IgD-negative memory B cell (primary cell): ENCODE results near the gene FSHB. TPM values are rescaled to one million over a fixed set of nuclear protein-coding genes. Genes with fewer than 3 reads are reported as not detected.
"Not testable (repeated sequence)": the region's sequence is repeated elsewhere in the genome, so short reads cannot be mapped to it uniquely, and the experiment has no call there.

Experiments used
- H3K27ac Mint-ChIP-seq, 3 donors: one replicate each; pipeline ENCODE4 v1.8.0; 2020 to 2022; ENCODE audit warnings: mild to moderate bottlenecking in 3 of 3, mixed read lengths in 3 of 3, moderate library complexity in 1 of 3
- H3K27me3 Mint-ChIP-seq: one replicate; pipeline ENCODE4 v1.8.0; 2021; ENCODE audit warnings: mixed read lengths
- H3K36me3 Mint-ChIP-seq: one replicate; pipeline ENCODE4 v1.8.0; 2020; ENCODE audit warnings: mild to moderate bottlenecking, mixed read lengths
- H3K4me1 Mint-ChIP-seq, 3 donors: one replicate each; pipeline ENCODE4 v1.8.0; 2020 to 2022; ENCODE audit warnings: mixed read lengths in 3 of 3, mild to moderate bottlenecking in 1 of 3
- H3K4me3 Mint-ChIP-seq, 4 donors: one replicate each; pipeline ENCODE4 v1.8.0; 2020 to 2022; ENCODE audit warnings: mild to moderate bottlenecking in 4 of 4, mixed read lengths in 4 of 4, moderate library complexity in 3 of 4
- H3K9me3 Mint-ChIP-seq, 3 donors: one replicate each; pipeline ENCODE4 v1.8.0; 2020 to 2021; ENCODE audit warnings: mixed read lengths in 3 of 3, mild to moderate bottlenecking in 1 of 3
- polyA plus RNA-seq: library from polyadenylated mRNA; unstranded; fragments of 300-500 nt; fragmentation: Illumina TruSeq; gene quantifications from one replicate; pipeline ENCODE4 v1.2.3, GENCODE V29; 2021

The FSHB gene
- polyA plus RNA-seq, result not detected

DNA sequence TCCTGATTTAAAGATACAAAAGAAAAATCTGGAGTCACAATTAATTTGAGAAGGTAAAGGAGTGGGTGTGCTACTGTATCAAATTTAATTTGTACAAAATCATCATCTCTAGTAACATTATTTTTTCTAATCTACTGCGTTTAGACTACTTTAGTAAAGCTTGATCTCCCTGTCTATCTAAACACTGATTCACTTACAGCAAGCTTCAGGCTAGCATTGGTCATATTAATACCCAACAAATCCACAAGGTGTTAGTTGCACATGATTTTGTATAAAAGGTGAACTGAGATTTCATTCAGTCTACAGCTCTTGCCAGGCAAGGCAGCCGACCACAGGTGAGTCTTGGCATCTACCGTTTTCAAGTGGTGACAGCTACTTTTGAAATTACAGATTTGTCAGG is at the start of gene FSHB:
TSS of gene FSHB (plus strand) at position 301 of the 400 bp plus-strand sequence. CDS start 889 bp downstream, outside the sequence.
- no peak within 1 kb of the TSS for H3K27ac Mint-ChIP-seq
- peaks cover 4 to 6% (median 5%) of the 10 kb centered on the region in 3 donors for H3K9me3 Mint-ChIP-seq
- peaks cover 3% of the 10 kb centered on the region for H3K27me3 Mint-ChIP-seq
- no peak within 1 kb of the TSS for H3K4me3 Mint-ChIP-seq
- H3K36me3 Mint-ChIP-seq, result peaks cover 3% of the 10 kb centered on the region
- peaks cover 0 to 3% (median 0%) of the 10 kb centered on the region in 3 donors for H3K4me1 Mint-ChIP-seq

DNA sequence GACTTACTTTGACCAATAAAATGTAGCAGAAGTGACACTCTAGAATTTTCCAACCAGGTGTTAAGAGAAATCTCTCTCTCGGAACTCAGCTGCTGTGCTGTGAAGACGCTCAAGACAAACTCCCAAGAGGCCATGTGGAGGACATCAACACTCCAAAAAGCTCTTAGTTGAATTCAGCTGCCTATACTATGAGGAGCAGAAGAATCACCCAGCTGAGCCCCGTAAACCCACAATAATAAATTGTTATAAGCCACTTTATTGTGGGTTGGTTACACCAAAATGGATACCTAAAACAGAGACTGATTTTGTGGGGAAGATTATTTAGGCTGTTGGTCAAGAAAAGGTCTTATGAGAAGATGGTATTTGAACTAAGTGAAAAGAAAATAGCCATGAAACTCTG is 44.1 kb upstream of the FSHB start:
- Mint-ChIP-seq H3K4me3 (no peak overlapping the region), H3K9me3 (peaks cover 0 to 8% (median 4%) of the 10 kb centered on the region in 3 donors), H3K27me3 (no peaks in the 10 kb centered on the region), H3K4me1 (no peaks in the 10 kb centered on the region), H3K27ac (no peak overlapping the region), H3K36me3 (no peaks in the 10 kb centered on the region)

DNA sequence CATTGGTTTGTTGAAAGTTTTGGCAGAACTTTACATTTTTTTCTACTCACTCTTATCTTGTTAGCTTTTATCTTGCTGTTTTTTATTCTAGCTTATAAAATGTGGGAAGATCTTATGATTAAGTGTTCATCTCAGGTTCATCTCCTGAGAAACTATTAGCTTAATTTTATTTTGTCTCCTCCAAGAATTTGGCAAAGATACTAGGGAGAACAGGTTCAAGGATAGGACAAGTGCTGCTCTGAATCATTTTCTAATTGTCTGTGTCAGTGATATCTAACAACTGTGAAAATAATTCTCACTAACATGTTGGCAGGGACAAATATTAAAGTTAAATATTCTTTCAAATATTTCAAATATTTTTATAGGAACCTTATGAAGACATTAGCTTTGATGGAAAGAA is 38.2 kb upstream of the FSHB start:
- Mint-ChIP-seq H3K4me1 (peaks cover 0 to 4% (median 2%) of the 10 kb centered on the region in 3 donors), H3K4me3 (no peak overlapping the region), H3K27me3 (no peaks in the 10 kb centered on the region), H3K27ac (no peak overlapping the region), H3K36me3 (no peaks in the 10 kb centered on the region), H3K9me3 (no peaks in the 10 kb centered on the region)

DNA sequence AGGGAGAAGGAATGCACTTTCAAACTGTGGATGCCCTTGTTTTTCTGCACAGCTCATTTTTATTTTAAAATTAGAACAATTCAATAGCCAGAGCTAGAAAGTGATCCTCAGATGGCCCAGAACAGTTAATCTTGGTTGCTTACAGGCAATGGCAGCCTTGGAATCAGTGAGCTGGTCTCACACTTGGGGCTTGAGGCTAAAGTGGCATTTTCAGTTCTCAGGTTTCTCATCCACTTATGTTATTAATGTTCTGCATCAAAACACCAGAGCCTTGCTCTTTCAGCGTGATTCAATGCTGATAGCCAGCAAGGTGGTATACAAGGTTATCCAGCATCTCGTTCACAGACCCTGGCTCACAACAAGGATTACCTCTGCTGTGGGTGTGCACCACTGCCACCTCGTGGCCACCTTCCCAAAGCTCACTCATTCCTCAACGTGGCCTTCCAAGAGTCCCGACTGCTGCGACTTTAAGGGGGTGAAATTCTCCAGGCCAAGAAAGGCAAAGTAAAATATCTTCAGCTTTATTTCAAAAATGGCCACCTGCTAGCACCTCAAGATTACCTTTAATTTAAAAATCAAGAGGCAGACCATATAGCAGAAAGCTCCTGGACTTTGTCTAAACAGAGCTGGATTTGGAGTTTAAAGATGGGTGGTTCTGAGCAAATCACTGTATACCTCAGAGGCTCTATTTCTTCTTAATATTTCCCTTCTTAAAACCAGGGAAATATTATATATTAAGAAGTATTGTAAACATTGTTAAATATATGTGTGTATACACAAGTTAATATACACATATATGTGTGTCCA is 34.2 kb upstream of the FSHB start:
- no peaks in the 10 kb centered on the region for H3K36me3 Mint-ChIP-seq
- no peak overlapping the region for H3K4me3 Mint-ChIP-seq
- H3K9me3 Mint-ChIP-seq, result peaks cover 0 to 10% (median 0%) of the 10 kb centered on the region in 3 donors
- H3K4me1 Mint-ChIP-seq, result peaks cover 0 to 6% (median 3%) of the 10 kb centered on the region in 3 donors
- H3K27ac Mint-ChIP-seq, result no peak overlapping the region
- H3K27me3 Mint-ChIP-seq, result peaks cover 2% of the 10 kb centered on the region

DNA sequence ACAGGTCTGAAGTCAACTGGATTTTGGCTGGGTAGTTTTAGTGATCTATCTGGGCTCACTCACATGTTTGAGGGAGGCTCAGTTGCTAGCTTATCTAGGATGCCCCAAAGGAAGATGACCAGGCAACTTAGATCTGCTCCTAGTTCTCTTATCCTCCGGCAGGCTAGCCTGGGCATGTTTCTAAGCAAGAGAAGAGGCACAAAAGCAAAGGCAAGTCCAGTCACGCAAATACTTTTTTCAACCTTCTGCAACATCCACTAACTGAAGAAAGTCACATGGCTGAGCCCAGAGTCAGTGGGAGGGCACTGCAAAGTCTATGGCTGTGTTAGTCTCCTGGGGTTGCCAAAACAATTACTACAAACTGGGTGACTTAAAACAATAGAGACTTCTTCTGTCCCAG is 32.9 kb upstream of the FSHB start:
- no peak overlapping the region for H3K27ac Mint-ChIP-seq
- no peak overlapping the region for H3K4me3 Mint-ChIP-seq
- H3K36me3 Mint-ChIP-seq, result no peaks in the 10 kb centered on the region
- peaks cover 2% of the 10 kb centered on the region for H3K27me3 Mint-ChIP-seq
- peaks cover 0 to 6% (median 3%) of the 10 kb centered on the region in 3 donors for H3K4me1 Mint-ChIP-seq
- peaks cover 0 to 10% (median 0%) of the 10 kb centered on the region in 3 donors for H3K9me3 Mint-ChIP-seq

DNA sequence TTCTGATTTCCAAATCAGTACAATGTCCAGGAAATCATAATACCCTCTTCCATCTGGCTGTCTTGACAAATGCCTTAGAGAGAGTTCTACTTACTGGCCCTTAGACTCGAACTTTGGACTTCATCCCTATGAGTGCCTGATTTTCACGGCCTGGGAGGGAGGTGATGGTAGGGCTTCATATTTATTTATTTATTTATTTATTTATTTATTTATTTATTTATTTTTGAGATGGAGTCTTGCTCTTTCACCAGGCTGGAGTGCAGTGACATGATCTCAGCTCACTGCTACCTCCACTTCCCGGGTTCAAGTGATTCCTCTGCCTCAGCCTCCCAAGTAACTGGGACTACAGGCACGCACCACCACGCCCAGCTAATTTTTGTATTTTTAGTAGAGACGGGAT is 27.8 kb upstream of the FSHB start:
- not testable (repeated sequence) for H3K27me3 Mint-ChIP-seq, H3K27ac Mint-ChIP-seq, H3K36me3 Mint-ChIP-seq, H3K4me3 Mint-ChIP-seq
- Mint-ChIP-seq H3K4me1 (peaks cover 12 to 33% (median 13%) of the 10 kb centered on the region in 3 donors), H3K9me3 (peaks cover 0 to 13% (median 0%) of the 10 kb centered on the region in 3 donors)

DNA sequence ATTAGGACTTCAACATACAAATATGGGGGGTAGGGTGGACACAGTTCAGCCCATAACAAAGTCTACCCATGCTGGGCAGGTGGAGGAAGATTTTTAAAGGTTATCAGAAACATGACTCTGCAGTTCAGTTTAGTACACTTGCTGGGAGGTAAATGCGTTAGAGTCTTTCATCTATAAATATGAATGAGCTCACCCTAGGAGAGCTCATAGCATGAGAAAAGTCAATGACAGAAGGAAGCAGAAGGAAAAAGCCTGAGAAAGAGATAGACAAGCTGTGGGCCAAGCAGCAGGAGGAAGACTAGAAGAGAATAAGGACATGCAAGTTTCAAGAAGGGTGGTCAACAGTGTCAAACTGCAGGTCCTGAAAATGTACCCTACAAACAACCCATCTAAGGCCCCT is 27.0 kb upstream of the FSHB start:
- peak overlapping the region in 1 of 3 donors; percentile 3 for H3K27ac Mint-ChIP-seq
- H3K27me3 Mint-ChIP-seq, result peaks cover 2% of the 10 kb centered on the region
- H3K4me3 Mint-ChIP-seq, result no peak overlapping the region
- peaks cover 0 to 13% (median 0%) of the 10 kb centered on the region in 3 donors for H3K9me3 Mint-ChIP-seq
- H3K4me1 Mint-ChIP-seq, result peaks cover 12 to 33% (median 13%) of the 10 kb centered on the region in 3 donors
- H3K36me3 Mint-ChIP-seq, result no peaks in the 10 kb centered on the region

DNA sequence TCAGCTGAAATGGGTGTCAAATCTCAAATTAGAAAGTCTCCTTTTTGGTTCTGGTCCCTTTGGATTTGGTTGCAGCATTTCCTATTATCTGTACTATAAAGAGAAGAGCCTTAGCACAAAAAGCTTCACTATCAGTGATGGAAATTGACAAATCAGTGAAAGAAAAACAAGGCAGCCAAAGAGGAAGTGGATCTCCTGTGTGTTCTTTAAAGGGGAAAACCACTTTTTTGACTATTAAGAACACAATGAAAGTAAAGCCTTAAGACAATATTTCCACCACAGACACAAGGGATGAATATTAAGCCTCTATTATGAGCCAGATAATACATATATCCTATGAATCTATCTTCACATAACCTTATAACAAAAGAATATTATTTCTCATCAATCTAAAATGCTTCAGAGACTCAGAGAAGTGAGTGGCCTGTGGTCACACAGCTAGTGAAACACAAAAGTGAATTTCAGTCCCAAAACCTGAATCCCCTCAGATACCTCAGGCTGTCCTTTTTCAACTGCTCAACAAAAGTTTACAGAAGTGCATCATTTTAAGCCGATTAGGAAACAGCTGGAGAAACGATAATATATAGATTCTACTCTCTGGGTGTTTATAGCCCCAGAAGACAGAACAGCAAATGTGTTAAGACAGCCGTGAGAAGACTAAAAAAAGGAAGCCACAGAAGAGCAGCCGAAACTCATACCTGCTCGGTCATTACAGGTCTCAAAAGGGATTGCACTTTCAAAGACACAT is 24.4 kb upstream of the FSHB start:
- Mint-ChIP-seq H3K4me1 (peaks cover 10 to 31% (median 13%) of the 10 kb centered on the region in 3 donors), H3K36me3 (no peaks in the 10 kb centered on the region), H3K27me3 (no peaks in the 10 kb centered on the region), H3K9me3 (peaks cover 0 to 4% (median 0%) of the 10 kb centered on the region in 3 donors), H3K27ac (peak overlapping the region; percentile 1 to 92 (median 51)), H3K4me3 (peak overlapping the region; percentile 1 to 90 (median 55))

DNA sequence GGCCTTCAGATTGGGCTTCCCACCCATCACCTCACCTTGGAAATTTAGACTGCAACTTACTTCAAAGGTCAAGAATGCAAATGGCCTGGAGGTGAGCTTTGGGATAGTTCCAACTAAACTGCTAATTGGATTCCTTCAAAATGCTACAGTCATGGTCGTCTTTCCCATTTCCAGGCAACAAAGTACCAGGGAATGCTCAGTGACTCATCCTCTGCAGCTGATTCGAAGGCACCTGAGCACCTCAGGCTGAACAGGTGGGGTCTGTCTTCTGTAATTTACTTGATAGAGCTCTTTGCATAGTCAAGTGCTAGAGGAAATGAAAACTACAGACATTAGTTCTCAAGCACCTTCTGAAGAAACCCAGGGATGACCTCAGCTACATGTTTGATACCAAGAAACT is 20.5 kb upstream of the FSHB start:
- Mint-ChIP-seq H3K27me3 (no peaks in the 10 kb centered on the region), H3K9me3 (no peaks in the 10 kb centered on the region), H3K4me3 (no peak overlapping the region), H3K36me3 (no peaks in the 10 kb centered on the region), H3K27ac (no peak overlapping the region), H3K4me1 (peaks cover 9 to 16% (median 10%) of the 10 kb centered on the region in 3 donors)

DNA sequence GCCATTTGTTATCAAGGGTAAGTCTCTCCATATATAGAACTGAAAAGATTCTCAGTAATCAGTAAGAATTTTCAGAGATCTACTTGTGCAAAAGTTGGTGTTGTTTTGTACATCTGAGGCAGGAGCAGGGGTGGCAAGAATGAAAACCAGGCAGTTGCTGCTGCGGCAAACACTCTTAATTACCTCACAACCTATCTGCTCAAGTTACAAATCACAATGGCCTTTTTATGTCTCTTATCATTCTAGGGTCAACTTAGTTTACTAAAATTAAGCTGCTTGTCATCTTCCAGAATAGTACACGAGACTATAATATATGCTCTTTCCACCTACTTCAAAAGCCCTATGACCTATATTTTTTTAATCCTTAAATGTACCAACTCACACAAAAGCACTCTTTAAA is 14.3 kb upstream of the FSHB start:
- H3K27ac Mint-ChIP-seq, result no peak overlapping the region
- H3K27me3 Mint-ChIP-seq, result peaks cover 3% of the 10 kb centered on the region
- peaks cover 0 to 3% (median 0%) of the 10 kb centered on the region in 3 donors for H3K9me3 Mint-ChIP-seq
- H3K4me3 Mint-ChIP-seq, result no peak overlapping the region
- H3K36me3 Mint-ChIP-seq, result no peaks in the 10 kb centered on the region
- H3K4me1 Mint-ChIP-seq, result no peaks in the 10 kb centered on the region

DNA sequence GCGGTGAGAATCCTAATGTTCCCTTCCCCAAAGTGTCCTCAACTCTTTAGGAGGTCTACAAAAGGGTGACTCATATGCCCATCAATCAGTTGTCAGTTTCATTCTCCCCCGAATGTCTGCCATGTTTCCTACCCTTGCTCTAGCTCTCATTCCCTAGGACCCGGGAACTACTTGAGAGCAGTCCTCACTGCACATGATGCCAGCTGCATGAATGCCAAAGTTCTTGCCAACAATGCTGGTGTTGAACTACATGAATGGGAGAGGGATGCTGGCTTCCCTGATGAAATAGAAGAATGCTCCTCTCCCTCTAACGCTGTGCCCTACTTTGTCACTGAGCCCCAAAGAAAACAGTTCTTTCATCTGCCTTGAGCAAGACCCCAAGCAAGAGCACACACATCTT is 12.5 kb upstream of the FSHB start:
- Mint-ChIP-seq H3K4me3 (no peak overlapping the region), H3K4me1 (no peaks in the 10 kb centered on the region), H3K36me3 (no peaks in the 10 kb centered on the region), H3K9me3 (peaks cover 0 to 3% (median 0%) of the 10 kb centered on the region in 3 donors), H3K27ac (no peak overlapping the region), H3K27me3 (peaks cover 3% of the 10 kb centered on the region)

DNA sequence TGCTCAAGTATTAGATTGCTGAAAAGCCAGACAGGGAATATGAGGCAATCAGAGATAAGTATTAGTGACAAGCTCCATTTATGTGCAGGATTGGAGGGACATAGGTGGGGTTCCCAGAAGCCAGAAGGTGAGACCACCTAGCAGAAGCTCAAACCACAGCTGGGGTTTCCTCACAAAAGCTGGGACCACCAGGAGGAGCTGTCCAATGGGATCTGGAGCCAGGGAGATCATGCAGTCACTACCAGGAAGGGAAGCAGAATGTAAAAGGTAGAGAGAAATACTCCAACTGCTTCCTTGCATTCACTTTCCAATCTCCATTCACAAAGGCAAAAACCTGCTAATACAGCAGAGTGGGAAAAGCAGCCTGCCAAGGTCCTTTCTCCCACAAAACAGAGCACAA is 5.2 kb upstream of the FSHB start:
- Mint-ChIP-seq H3K27ac (no peak overlapping the region), H3K27me3 (peaks cover 3% of the 10 kb centered on the region), H3K9me3 (peaks cover 4 to 6% (median 5%) of the 10 kb centered on the region in 3 donors), H3K4me3 (no peak overlapping the region), H3K36me3 (peaks cover 2% of the 10 kb centered on the region), H3K4me1 (peaks cover 0 to 3% (median 0%) of the 10 kb centered on the region in 3 donors)

DNA sequence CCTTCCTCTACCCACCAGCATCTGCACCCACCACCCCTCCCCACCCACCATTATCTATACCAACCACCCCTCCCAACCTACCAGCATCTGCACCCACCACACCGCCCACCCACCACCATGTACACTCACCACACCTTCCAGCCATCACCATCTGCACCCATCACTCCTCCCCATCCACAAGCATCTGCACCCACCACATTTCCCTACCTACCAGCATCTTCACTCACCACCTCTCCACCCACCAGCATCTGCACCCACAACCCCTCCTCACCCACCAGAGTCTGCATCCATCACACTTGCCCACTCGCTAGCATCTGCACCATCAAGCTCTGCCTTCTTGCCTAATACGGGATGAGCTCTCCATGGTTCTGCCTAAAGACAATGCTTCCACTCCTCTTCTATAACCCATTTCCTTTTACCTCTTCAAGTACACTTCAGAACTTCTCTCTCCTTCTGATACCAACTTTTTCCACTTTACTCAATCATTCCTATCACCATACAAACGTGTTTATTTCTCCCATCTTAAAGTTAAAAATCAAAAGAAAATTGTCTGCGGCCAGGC is 2.4 kb upstream of the FSHB start:
- Mint-ChIP-seq H3K4me1 (peaks cover 0 to 3% (median 0%) of the 10 kb centered on the region in 3 donors), H3K9me3 (peaks cover 4 to 6% (median 5%) of the 10 kb centered on the region in 3 donors), H3K36me3 (peaks cover 2% of the 10 kb centered on the region), H3K27ac (no peak overlapping the region), H3K4me3 (no peak overlapping the region), H3K27me3 (peaks cover 3% of the 10 kb centered on the region)

DNA sequence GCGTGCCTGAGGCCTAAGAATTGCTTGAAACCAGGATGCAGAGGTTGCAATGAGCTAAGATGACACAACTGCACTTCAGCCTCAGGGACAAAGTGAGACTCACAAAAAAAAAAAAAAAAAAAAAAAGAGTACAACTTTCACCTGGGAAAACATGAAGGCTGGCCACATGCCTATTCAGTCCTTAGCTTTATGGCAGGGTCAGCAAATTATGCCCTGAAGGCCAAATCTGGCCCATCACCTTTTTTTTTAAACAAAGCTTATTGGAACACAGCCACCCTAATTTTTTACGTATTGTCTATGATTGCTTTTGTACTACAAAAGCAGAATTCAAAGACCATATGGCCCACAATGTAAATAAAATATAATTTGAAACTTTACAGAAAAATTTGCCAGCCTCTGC is 8.2 kb downstream of the FSHB start:
- Mint-ChIP-seq H3K27me3 (peaks cover 2% of the 10 kb centered on the region), H3K9me3 (peaks cover 0 to 4% (median 0%) of the 10 kb centered on the region in 3 donors), H3K4me1 (no peaks in the 10 kb centered on the region), H3K4me3 (no peak overlapping the region), H3K27ac (no peak overlapping the region), H3K36me3 (peaks cover under 1% of the 10 kb centered on the region)

DNA sequence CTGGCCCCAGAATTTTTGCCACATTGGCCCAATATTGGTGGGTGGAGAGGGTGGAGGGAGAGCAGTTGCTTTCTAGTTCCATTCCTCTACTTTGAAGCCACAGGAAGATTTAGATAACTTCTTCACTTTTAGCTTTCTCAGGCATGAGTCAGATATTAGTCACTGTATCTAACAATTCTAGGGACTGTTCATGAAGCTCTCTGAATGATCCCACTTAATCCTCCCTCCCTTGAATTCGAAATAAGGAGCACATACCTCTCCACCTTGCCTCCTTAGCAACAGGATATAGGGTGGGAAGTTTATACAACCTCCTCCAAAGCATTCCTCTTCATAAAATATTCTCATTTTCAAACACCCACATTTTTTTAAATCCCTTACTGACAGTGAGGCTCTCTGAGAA is 13.5 kb downstream of the FSHB start:
- no peaks in the 10 kb centered on the region for H3K4me1 Mint-ChIP-seq
- H3K27ac Mint-ChIP-seq, result no peak overlapping the region
- H3K4me3 Mint-ChIP-seq, result no peak overlapping the region
- peaks cover 5% of the 10 kb centered on the region for H3K27me3 Mint-ChIP-seq
- H3K36me3 Mint-ChIP-seq, result no peaks in the 10 kb centered on the region
- H3K9me3 Mint-ChIP-seq, result no peaks in the 10 kb centered on the region
